Measurements from ENCODE around the gene PLAGL2. TPM values are rescaled to one million over a fixed set of nuclear protein-coding genes. Genes with fewer than 3 reads are reported as not detected.

Gene PLAGL2
- total RNA-seq, 1 donor from 2014 or later = 17.9 TPM

- POLR2A ChIA-PET = no interaction called here
- intact Hi-C loops (cut with micrococcal nuclease) = loop anchor here (10.0 kb wide), 1 partner anchor 47 kb away; no protein-coding TSS in a partner anchor
- no peaks in the 10 kb centered on the region for H3K9me3 Mint-ChIP-seq
- CTCF ChIA-PET = no interaction called here
- no peak for ATAC-seq (ENCODE audit: low read depth)
- no peak for DNase-seq
- no peak for TF ChIP-seq CTCF (IDR thresholded peaks at IDR 0.05)
- no peaks in the 10 kb centered on the region for H3K27me3 Mint-ChIP-seq
- H3K27ac Mint-ChIP-seq = no peak overlapping the region
- H3K4me1 Mint-ChIP-seq = peaks cover 24% of the 10 kb centered on the region
- H3K36me3 Mint-ChIP-seq (ENCODE audit: low read depth) = peaks cover 41% of the 10 kb centered on the region
- H3K4me3 Mint-ChIP-seq = no peak overlapping the region
Observed at GRCh38 chr20:32237419-32237818, 29.9 kb upstream of the PLAGL2 start.

GRCh38 chr20:32236819-32237218 is 29.3 kb upstream of the PLAGL2 start:
- H3K9me3 Mint-ChIP-seq = no peaks in the 10 kb centered on the region
- ATAC-seq (ENCODE audit: low read depth) (no peak), DNase-seq (no peak)
- H3K27me3 Mint-ChIP-seq = no peaks in the 10 kb centered on the region
- CTCF ChIA-PET = no interaction called here
- POLR2A ChIA-PET = interaction anchor here (0.5 to 0.6 kb wide), 2 partner anchors 134 to 506 kb away, joined by 3 to 4 read pairs; partner anchors contain the start of gene COMMD7
- intact Hi-C loops (cut with micrococcal nuclease) = loop anchor here (10.0 kb wide), 1 partner anchor 48 kb away; no protein-coding TSS in a partner anchor
- no peak overlapping the region for H3K4me3 Mint-ChIP-seq
- peaks cover 45% of the 10 kb centered on the region for H3K36me3 Mint-ChIP-seq (ENCODE audit: low read depth)
- H3K4me1 Mint-ChIP-seq = peaks cover 30% of the 10 kb centered on the region
- no peak for TF ChIP-seq CTCF (IDR thresholded peaks at IDR 0.05)
- H3K27ac Mint-ChIP-seq = no peak overlapping the region

GRCh38 chr20:32236048-32236533 is 28.5 kb upstream of the PLAGL2 start:
- TF ChIP-seq CTCF (IDR thresholded peaks at IDR 0.05) = no peak
- Mint-ChIP-seq H3K9me3 (no peaks in the 10 kb centered on the region), H3K4me1 (peaks cover 37% of the 10 kb centered on the region), H3K27me3 (no peaks in the 10 kb centered on the region), H3K27ac (no peak overlapping the region), H3K4me3 (no peak overlapping the region), H3K36me3 (ENCODE audit: low read depth) (peaks cover 51% of the 10 kb centered on the region)
- ChIA-PET CTCF (no interaction called here), POLR2A (interaction anchor here (0.6 kb wide), 1 partner anchor 135 kb away, joined by 3 read pairs; no protein-coding TSS in a partner anchor)
- intact Hi-C loops (cut with micrococcal nuclease) = loop anchor here (10.0 kb wide), 1 partner anchor 49 kb away; no protein-coding TSS in a partner anchor
- DNase-seq (no peak), ATAC-seq (ENCODE audit: low read depth) (no peak)

GRCh38 chr20:32235331-32236047 is 27.9 kb upstream of the PLAGL2 start:
- intact Hi-C loops (cut with micrococcal nuclease) = loop anchor here (10.0 kb wide), 1 partner anchor 49 kb away; no protein-coding TSS in a partner anchor
- no peak for DNase-seq
- ChIA-PET POLR2A (no interaction called here), CTCF (no interaction called here)
- H3K27me3 Mint-ChIP-seq = no peaks in the 10 kb centered on the region
- H3K27ac Mint-ChIP-seq = no peak overlapping the region
- peaks cover 57% of the 10 kb centered on the region for H3K36me3 Mint-ChIP-seq (ENCODE audit: low read depth)
- ATAC-seq (ENCODE audit: low read depth) = no peak
- H3K4me3 Mint-ChIP-seq = no peak overlapping the region
- peaks cover 36% of the 10 kb centered on the region for H3K4me1 Mint-ChIP-seq
- no peaks in the 10 kb centered on the region for H3K9me3 Mint-ChIP-seq
- no peak for TF ChIP-seq CTCF (IDR thresholded peaks at IDR 0.05)

GRCh38 chr20:32234135-32234808 is 26.7 kb upstream of the PLAGL2 start:
- Mint-ChIP-seq H3K9me3 (no peaks in the 10 kb centered on the region), H3K4me1 (peaks cover 26% of the 10 kb centered on the region), H3K36me3 (ENCODE audit: low read depth) (peaks cover 62% of the 10 kb centered on the region), H3K27me3 (no peaks in the 10 kb centered on the region), H3K27ac (no peak overlapping the region), H3K4me3 (no peak overlapping the region)
- POLR2A ChIA-PET = no interaction called here
- no peak for ATAC-seq (ENCODE audit: low read depth)
- TF ChIP-seq CTCF (IDR thresholded peaks at IDR 0.05) = no peak
- intact Hi-C loops (cut with micrococcal nuclease) = loop anchor here (10.0 kb wide), 1 partner anchor 51 kb away; no protein-coding TSS in a partner anchor
- DNase-seq = no peak
- CTCF ChIA-PET = no interaction called here
